ENCODE results near the gene RECQL.

Gene RECQL

DNA sequence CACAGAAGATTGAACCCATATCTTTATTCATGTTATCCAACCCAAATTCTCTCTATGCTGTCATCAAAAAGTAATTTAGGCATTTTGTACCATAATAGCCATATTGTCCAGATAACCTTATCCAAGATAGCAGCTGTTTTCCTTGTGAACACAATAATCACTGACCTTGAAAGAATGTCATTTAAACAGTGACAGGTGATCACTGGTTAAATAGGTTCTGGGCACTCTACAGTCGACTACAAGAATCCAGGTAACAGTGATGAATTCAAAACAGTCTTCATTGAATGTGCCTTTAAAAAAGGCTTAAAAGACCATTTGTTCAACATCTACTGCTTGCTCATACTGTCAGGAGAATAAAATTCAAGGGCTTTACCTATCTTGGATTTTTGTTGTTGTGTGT is 20.1 kb upstream of the RECQL start:
- Mint-ChIP-seq H3K27me3 (no peaks in the 10 kb centered on the region), H3K4me3 (no peak overlapping the region), H3K27ac (no peak overlapping the region), H3K9me3 (peaks cover 9% of the 10 kb centered on the region), H3K4me1 (no peaks in the 10 kb centered on the region), H3K36me3 (peaks cover 5% of the 10 kb centered on the region)

- H3K9me3 Mint-ChIP-seq = no peaks in the 10 kb centered on the region
- no peak overlapping the region for H3K27ac Mint-ChIP-seq
- H3K27me3 Mint-ChIP-seq = no peaks in the 10 kb centered on the region
- H3K4me1 Mint-ChIP-seq = no peaks in the 10 kb centered on the region
- H3K36me3 Mint-ChIP-seq = peaks cover 5% of the 10 kb centered on the region
- no peak overlapping the region for H3K4me3 Mint-ChIP-seq
Observed at GRCh38 chr12:21518451-21518850, 17.0 kb upstream of the RECQL start.

GRCh38 chr12:21516281-21516680 is 14.8 kb upstream of the RECQL start:
- Mint-ChIP-seq H3K36me3 (peaks cover 7% of the 10 kb centered on the region), H3K27me3 (no peaks in the 10 kb centered on the region), H3K27ac (no peak overlapping the region), H3K9me3 (no peaks in the 10 kb centered on the region), H3K4me3 (no peak overlapping the region), H3K4me1 (peaks cover 3% of the 10 kb centered on the region)

DNA sequence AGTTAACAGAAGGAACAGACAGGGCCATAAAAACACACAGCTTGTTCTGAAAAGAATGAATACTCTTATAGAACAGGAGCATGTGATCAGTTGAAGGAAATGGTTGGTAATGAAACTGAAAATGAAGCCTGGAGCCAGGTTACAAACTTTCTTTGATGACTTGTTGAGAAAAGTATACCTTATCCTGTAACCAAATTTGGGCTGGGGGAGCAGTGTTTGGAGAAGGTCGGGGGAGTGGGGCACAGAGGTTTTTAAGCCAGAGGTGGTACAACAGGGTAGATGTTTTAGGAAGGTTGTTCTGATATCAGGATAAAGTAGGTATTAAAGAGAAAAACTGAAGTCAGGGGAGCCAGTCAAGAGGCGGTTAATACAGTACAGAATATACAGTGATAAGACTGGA is 8.3 kb upstream of the RECQL start:
- H3K27ac Mint-ChIP-seq = peak overlapping the region; percentile 97
- H3K9me3 Mint-ChIP-seq = no peaks in the 10 kb centered on the region
- H3K36me3 Mint-ChIP-seq = peaks cover 24% of the 10 kb centered on the region
- H3K4me3 Mint-ChIP-seq = peak overlapping the region; percentile 71
- H3K27me3 Mint-ChIP-seq = no peaks in the 10 kb centered on the region
- peaks cover 47% of the 10 kb centered on the region for H3K4me1 Mint-ChIP-seq

DNA sequence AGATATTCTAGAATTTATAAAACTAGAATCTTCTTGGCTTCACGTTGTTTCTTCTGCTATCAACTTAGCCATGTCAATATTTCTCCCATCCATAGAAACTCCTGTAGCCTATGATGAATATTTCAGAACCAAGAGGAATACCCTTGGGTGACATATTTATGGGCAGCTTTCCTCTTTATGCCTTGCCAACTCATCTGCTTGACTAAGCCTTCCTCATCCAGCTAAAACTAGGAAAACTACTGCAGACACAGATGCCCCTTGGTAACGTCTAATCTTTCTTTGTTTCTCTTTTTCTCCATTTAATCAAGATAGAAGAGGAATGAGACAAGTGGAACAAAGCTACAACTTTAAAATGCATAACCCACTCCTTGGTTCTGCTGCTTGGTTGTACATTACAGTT is 6.4 kb upstream of the RECQL start:
- peak overlapping the region; percentile 24 for H3K27ac Mint-ChIP-seq
- no peaks in the 10 kb centered on the region for H3K27me3 Mint-ChIP-seq
- H3K4me3 Mint-ChIP-seq = no peak overlapping the region
- no peaks in the 10 kb centered on the region for H3K9me3 Mint-ChIP-seq
- peaks cover 24% of the 10 kb centered on the region for H3K36me3 Mint-ChIP-seq
- H3K4me1 Mint-ChIP-seq = peaks cover 66% of the 10 kb centered on the region

GRCh38 chr12:21505888-21506287 is 4.5 kb upstream of the RECQL start:
- Mint-ChIP-seq H3K4me1 (peaks cover 68% of the 10 kb centered on the region), H3K9me3 (no peaks in the 10 kb centered on the region), H3K27ac (peak overlapping the region; percentile 15), H3K36me3 (peaks cover 21% of the 10 kb centered on the region), H3K4me3 (no peak overlapping the region), H3K27me3 (no peaks in the 10 kb centered on the region)

GRCh38 chr12:21502872-21503271 is 1.4 kb upstream of the RECQL start:
- Mint-ChIP-seq H3K4me1 (peaks cover 43% of the 10 kb centered on the region), H3K27ac (no peak overlapping the region), H3K36me3 (peaks cover 5% of the 10 kb centered on the region), H3K27me3 (no peaks in the 10 kb centered on the region), H3K9me3 (no peaks in the 10 kb centered on the region), H3K4me3 (no peak overlapping the region)

DNA sequence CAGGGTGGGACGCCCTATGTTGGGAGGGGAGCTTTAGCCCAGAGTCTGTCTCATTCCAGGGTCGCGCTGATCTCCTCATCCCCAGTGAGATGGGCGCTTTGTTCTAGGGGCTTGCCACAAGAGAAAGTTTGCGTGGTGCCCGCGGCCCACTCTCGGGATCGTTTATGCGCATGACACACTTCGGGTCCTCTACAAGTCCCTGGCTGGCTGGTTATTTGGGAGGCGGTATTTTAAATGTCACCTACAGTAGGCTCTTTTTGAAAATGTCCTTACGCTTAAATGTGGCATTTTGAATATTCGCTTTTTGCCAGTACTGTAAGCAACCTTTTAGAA is 695 bp upstream of the RECQL start:
- Mint-ChIP-seq H3K27ac (no peak overlapping the region), H3K36me3 (peaks cover 9% of the 10 kb centered on the region), H3K4me3 (no peak overlapping the region), H3K9me3 (no peaks in the 10 kb centered on the region), H3K4me1 (peaks cover 40% of the 10 kb centered on the region), H3K27me3 (no peaks in the 10 kb centered on the region)

DNA sequence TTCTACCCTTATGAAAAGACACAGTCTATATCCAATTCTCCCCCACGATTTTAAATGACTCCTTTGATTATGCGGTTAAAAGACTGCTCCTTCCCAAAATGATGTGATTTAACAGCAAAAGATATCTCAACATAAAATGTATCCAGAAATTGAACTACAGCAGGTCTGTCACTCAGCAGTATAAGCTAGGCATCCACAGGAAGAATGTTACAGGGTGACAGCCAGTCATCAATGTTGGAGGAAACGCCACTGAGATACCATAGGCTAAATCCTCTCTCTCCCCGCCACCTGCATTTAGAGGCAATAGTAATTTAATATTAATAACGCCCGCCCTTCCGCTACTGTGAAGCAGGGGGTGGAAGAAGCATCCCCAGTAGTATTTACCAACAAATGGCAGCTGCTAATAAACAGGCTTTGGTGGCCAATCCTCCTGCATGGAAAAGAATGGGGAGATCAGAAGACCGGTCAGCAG is 613 bp downstream of the RECQL start:
- Mint-ChIP-seq H3K4me3 (no peak overlapping the region), H3K4me1 (peaks cover 42% of the 10 kb centered on the region), H3K27me3 (no peaks in the 10 kb centered on the region), H3K27ac (no peak overlapping the region), H3K9me3 (no peaks in the 10 kb centered on the region), H3K36me3 (peaks cover 10% of the 10 kb centered on the region)

GRCh38 chr12:21499765-21500164 is 1.7 kb downstream of the RECQL start:
- no peak overlapping the region for H3K27ac Mint-ChIP-seq
- H3K4me1 Mint-ChIP-seq = peaks cover 35% of the 10 kb centered on the region
- H3K9me3 Mint-ChIP-seq = no peaks in the 10 kb centered on the region
- H3K4me3 Mint-ChIP-seq = no peak overlapping the region
- H3K36me3 Mint-ChIP-seq = peaks cover 15% of the 10 kb centered on the region
- no peaks in the 10 kb centered on the region for H3K27me3 Mint-ChIP-seq

DNA sequence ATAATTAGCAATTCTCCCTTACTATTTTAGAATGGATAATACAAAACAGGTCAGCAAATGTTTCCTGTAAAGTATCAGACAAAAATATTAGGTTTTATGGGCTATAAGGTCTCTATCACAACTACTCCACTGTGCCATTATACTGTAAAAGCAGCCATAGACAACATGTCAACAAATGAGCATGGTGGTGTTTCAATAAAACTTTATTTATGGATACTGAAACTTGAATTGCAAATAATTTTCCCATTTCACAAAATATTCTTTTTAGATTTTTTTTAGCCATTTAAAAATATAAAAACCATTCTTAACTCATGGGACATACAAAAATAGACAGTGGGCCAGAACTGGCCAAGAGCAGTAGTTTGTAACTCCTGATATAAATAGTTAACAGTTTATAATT is 15.4 kb downstream of the RECQL start:
- Mint-ChIP-seq H3K9me3 (no peaks in the 10 kb centered on the region), H3K4me1 (peaks cover 15% of the 10 kb centered on the region), H3K4me3 (no peak overlapping the region), H3K27ac (no peak overlapping the region), H3K27me3 (no peaks in the 10 kb centered on the region), H3K36me3 (peaks cover 24% of the 10 kb centered on the region)

DNA sequence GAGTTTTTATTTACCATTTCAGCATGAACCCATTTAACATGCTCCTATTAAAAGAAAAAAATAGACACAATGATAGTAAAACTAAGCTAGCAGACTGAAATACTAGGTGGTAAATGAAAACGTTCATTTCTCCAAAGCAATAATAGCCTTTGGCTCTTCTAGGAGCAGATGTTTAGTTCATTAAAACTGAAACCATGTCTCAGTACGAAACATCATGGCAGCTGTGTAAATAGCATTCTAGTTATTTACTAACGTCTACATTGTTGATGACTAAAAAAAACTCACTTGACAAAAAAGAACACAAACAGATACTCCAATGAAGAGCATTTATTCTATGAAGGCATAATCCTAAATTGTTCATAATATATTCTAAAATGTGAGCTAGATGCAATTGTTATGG is 17.9 kb downstream of the RECQL start:
- Mint-ChIP-seq H3K36me3 (peaks cover 12% of the 10 kb centered on the region), H3K27ac (no peak overlapping the region), H3K4me3 (no peak overlapping the region), H3K4me1 (peaks cover 8% of the 10 kb centered on the region), H3K27me3 (no peaks in the 10 kb centered on the region), H3K9me3 (no peaks in the 10 kb centered on the region)

DNA sequence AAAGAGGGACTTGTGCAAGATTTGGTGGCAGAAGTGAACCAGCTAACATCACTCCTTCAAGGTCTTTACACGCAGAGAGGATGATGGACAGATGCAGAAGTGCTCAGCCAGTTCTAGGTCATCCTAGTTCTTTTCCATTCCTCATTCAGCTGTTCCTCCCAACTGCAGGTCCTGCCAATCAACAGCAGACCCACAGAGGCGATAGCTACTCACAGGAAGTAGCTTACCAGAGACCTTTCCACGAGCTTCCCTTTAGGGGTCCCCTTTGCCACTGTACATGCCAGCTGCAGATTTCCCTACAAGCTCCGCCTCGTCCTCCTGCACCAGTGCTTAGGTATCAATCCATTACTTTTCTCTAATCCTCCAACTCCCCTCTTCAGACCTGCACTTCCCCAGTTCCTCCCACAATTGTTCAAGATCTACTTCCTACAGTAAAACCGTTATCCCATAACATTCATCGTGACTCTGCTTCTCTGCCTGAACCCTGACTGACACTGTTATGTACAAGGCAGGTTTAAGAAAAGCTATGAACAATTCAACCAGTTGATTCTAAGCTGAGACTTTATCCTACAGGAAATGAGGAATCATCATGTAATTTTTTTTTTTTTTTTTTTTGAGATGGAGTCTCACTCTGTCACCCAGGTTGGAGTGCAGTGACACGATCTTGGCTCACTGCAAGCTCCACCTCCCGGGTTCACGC is 22.5 kb downstream of the RECQL start:
- Mint-ChIP-seq H3K36me3 (peaks cover 15% of the 10 kb centered on the region), H3K27me3 (no peaks in the 10 kb centered on the region), H3K4me1 (peaks cover 16% of the 10 kb centered on the region), H3K9me3 (no peaks in the 10 kb centered on the region), H3K27ac (no peak overlapping the region), H3K4me3 (no peak overlapping the region)

GRCh38 chr12:21476949-21477348 is 24.5 kb downstream of the RECQL start:
- H3K36me3 Mint-ChIP-seq = peaks cover 25% of the 10 kb centered on the region
- no peaks in the 10 kb centered on the region for H3K27me3 Mint-ChIP-seq
- peak overlapping the region; percentile 94 for H3K27ac Mint-ChIP-seq
- H3K9me3 Mint-ChIP-seq = no peaks in the 10 kb centered on the region
- H3K4me3 Mint-ChIP-seq = peak overlapping the region; percentile 59
- H3K4me1 Mint-ChIP-seq = peaks cover 16% of the 10 kb centered on the region

DNA sequence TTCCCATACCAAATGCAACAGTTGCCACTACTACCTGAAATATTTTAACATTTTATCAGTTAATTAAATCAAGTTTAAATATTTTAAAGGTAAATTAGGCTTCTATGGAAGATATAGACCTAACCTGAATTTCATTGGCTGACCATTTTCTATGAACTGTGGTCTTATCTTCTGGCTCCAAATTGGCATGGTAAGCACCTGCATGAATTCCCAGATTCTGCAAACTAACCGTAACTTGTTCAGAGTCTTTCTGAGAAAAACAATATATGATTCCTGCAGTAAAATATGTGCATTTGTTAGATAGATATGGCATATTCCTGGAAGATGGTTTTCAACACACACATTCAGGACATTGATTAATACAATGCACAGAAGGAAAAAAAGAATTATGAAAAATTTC is 25.9 kb downstream of the RECQL start:
- Mint-ChIP-seq H3K27me3 (no peaks in the 10 kb centered on the region), H3K27ac (no peak overlapping the region), H3K9me3 (no peaks in the 10 kb centered on the region), H3K4me1 (peaks cover 16% of the 10 kb centered on the region), H3K4me3 (no peak overlapping the region), H3K36me3 (peaks cover 28% of the 10 kb centered on the region)

DNA sequence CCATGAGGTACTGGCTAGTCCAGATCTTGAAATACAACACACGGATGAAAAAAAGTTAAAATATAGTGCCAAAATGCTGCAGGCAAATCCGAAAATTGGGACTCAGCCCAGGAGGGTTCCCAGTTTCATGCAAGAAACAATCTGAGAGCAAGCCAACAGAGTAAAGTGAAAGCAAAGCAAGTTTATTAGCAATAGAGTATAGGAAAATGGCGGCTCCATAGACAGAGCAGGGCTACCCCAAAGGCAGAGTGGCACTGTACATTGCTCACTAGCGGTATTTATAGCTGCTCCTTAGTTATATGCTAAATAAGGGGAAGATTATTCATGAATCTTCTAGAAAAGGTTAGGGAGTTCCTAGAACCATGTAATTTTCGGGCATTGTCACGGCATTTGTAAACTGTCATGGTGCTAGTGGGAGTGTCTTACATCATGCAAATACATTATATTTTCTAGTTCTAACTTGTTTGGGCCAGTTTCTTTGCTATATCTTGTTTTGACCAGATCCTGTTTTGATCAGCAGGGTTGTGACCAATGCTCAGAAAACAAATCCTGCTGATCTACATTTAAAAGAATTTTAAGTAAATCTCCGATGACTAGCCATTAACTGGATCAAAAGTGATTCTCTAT is 29.1 kb downstream of the RECQL start:
- Mint-ChIP-seq H3K36me3 (peaks cover 33% of the 10 kb centered on the region), H3K9me3 (no peaks in the 10 kb centered on the region), H3K4me3 (no peak overlapping the region), H3K4me1 (peaks cover 13% of the 10 kb centered on the region), H3K27ac (no peak overlapping the region), H3K27me3 (no peaks in the 10 kb centered on the region)

DNA sequence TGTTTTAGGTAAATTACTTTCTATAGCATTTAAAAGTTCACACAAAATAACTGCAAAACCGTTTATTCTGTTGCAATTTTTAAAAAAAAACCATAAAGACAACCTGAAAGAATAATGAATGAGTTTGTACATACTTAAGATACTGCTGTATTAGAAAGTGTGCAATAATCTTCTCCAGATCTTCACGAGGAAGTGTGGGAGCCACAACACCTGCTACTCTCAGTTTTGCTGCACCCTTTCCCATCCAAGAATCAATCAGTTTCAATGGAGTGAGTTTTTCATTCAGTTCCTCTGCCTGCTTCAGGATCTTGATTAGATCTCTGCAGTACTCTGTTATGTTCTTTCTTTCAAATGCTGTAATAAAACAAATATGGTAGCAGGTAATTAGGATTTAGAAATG is 30.1 kb downstream of the RECQL start:
- peaks cover 29% of the 10 kb centered on the region for H3K36me3 Mint-ChIP-seq
- peak overlapping the region; percentile 41 for H3K27ac Mint-ChIP-seq
- no peak overlapping the region for H3K4me3 Mint-ChIP-seq

More for the DNA sequence above, 30.1 kb downstream of the RECQL start:
- no peaks in the 10 kb centered on the region for H3K27me3 Mint-ChIP-seq
- H3K4me1 Mint-ChIP-seq = peaks cover 7% of the 10 kb centered on the region
- no peaks in the 10 kb centered on the region for H3K9me3 Mint-ChIP-seq
